ENCODE measurements around the gene ZNF835.

- TF ChIP-seq REST (IDR thresholded peaks at IDR 0.05; ENCODE audit: insufficient replicate concordance, low read depth) (no peak), CTCF (IDR thresholded peaks at IDR 0.05; ENCODE audit: insufficient read depth, low read length) (no peak), POLR2AphosphoS5 (IDR thresholded peaks at IDR 0.05; ENCODE audit: low read depth) (no peak), GABPA (IDR thresholded peaks at IDR 0.05; ENCODE audit: low read depth) (no peak)
Observed at GRCh38 chr19:56660381-56661107, 11.0 kb downstream of the ZNF835 start.

Measured in HL-60 (cell line).